Bone marrow (tissue), 2 donors: ENCODE measurements around the gene MIER1.
"Not testable (repeated sequence)": the region's sequence is repeated elsewhere in the genome, so short reads cannot be mapped to it uniquely, and the experiment has no call there.

Source experiments
- DNase-seq, 2 donors: peaks; one replicate each; lab custom pipeline; 2025; lab: John Stamatoyannopoulos, UW

MIER1 gene

DNA sequence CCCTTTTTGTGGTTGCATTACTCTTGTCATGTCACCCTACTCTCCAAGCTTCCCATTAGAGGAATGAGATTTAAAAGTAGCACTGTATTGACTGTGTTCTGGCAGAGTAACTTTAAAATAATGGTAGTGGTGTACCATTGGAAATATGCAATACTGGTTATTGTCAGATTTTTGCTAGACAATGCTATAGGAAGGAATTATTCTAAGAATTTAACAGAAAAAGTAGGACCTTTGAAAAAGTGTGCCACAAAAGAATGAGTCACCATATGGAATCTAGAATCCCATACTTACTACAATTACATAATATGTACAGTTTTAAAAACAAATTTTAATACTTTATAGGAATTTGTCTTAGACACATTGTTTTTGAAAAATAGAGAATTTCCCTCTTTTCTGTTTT lies 13.8 kb downstream of the MIER1 start:
- peak in 1 of 2 donors; percentile 11 for DNase-seq

DNA sequence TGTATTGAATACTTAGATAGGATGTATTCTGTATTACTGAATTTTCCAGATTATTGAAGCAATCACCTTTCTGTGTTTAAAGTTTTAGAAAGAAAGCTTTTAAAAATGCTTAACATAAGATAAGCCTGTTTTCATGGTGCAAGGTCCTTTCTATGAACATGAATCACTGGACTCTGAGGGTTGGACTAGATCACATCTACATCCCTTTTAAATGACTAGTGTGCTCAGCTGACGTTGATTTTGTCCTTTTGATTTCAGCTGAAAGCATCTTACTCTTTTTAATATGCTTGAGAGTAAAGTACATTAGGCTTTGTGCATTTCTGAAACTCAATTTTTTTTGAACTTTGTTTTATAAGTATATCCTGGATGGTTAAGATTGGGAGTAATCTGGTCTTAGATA lies 16.2 kb downstream of the MIER1 start:
- no peak for DNase-seq

GRCh38 chr1:66943361-66943969 lies 18.7 kb downstream of the MIER1 start:
- no peak for DNase-seq

DNA sequence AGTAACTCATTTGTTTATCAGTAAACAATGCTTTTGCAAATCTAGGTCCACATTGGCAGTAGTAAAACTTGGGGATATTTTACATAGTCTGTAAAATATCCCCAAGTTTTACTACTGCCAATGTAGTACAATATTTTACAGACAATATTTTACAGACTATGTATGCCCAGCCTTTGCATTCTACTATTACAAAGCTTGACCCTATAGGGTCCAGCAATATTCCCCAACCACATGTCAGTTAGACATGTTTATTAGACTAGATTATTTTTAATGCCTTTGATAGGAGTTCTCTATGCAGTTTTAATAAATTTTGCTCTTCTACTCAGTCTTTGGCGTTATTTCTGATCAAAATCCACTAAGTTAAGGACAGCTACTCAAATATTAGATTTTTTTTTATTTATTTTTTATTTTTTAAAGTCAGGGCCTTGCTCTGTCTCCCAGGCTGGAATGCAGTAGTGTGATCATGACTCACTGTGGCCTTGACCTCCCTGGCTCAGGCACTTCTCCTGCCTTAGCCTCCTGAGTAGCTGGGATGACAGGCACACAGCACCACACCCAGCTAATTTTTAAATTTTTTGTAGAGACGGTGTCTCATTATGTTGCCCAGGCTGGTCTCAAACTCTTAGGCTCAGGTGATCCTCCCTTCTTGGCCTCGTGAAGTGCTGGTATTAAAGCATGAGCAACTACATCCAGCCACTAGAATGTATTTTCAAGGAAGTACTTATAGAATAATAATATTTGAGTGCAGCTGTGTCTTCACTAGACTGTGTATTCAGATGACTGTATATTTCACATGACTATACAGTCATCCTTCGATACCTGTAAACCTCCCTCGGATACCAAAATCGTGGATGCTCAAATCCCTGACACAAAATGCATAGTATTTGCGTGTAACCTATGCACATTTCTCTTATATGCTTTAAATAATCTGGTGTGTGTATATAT lies 19.8 kb downstream of the MIER1 start:
- DNase-seq: no peak

DNA sequence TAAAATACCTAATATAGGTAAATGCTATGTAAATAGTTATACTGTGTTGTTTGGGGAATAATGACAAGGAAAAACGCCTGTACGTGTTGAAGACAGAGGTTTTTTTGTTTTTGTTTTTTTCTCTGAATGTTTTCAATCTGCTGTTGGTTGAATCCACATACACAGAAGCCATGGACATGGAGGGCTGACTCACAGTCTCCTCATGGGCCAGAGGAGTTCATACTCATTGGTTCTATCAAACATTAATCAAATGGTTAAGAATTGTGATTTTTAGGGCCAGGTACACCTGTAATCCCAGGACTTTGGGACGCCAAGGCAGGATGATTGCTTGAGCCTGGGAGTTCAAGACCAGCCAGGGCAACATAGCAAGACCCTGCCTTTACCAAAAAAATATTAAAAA lies 20.5 kb downstream of the MIER1 start:
- DNase-seq: no peak

- DNase-seq: no peak
Observed at GRCh38 chr1:66947267-66947666, 22.5 kb downstream of the MIER1 start.

DNA sequence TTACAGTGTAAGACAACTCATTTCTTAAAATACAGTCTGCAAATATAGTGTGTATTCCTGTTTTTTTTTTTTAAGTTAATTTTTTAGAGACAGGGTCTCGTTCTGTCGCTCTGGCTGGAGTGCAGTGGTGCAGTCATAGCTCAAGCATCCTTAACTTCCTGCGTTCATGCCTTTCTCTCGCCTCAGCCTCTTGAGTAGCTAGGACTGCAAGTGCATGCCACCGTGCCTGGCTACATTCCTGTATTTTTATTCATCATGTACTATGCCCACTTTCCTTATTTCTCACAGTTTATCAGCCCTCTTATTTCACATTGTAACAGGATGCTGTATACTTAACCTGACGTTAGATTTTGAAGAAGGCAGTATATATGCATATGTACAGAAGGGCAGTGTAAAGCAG lies 26.7 kb downstream of the MIER1 start:
- DNase-seq: no peak

GRCh38 chr1:66954208-66954607 lies 29.4 kb downstream of the MIER1 start:
- no peak for DNase-seq

DNA sequence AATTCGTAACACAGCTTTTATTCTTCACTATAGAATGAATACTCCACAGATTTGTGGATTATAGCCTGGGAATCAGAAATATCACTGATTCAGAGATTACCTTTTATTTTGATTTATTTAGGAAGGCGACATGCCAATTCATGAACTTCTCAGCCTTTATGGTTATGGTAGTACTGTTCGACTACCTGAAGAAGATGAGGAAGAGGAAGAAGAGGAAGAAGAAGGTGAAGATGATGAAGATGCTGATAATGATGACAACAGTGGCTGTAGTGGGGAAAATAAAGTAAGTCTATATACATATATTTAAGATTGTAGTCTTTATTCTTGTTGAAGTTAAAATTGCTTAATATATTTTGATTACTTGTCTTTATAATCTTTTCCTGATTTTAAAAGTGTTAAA lies 33.1 kb downstream of the MIER1 start:
- DNase-seq: no peak

GRCh38 chr1:66966188-66966873 lies 41.5 kb downstream of the MIER1 start:
- not testable (repeated sequence) for DNase-seq

- no peak for DNase-seq
Observed at GRCh38 chr1:66968574-66968973, 43.8 kb downstream of the MIER1 start.

GRCh38 chr1:66978201-66978600 lies 53.4 kb downstream of the MIER1 start:
- DNase-seq: no peak

- DNase-seq: not testable (repeated sequence)
Observed at GRCh38 chr1:66979621-66980020, 54.8 kb downstream of the MIER1 start.

DNA sequence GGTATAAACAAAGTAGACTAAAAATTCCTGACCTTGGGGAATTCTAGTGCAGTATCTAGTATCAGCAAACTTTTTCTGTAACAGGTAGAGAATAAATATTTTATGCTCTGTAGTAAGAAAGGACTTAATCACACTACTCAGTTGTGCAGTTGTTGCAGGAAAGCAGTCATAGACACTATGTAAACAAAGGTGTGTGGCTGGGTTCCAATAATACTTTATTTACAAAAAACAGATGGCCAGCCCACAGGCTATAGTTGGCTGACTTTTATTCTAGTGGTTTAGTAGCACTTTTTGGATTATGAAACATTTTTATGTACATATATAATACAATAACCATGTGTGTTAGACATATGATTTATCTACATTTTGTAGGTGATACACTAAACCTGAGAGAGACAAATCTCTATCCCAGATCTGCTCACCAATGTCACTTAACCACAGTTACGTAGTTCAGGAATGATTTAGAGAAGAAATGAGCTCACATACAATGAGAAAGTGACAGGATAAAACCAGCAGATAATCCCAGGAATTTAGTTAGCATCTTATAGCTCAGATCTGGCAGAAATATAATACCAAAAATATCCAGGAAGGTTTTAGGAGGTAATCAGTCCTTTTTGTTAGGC lies 56.1 kb downstream of the MIER1 start:
- DNase-seq: no peak

DNA sequence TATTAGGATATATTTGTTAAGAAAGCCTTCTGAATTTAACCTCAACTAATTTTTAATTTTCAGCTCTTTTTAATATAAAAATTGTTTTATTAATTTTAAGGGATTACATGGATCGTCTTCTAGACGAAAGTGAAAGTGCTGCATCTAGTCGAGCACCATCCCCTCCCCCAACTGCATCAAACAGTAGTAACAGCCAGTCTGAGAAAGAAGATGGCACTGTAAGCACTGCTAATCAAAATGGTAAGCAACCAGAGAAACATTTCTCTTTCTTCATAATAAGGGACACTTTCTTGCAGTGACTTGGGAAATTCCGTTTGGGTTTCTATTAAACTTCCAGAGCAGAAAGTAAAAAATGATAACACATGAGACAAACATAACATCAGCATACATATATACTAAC lies 56.9 kb downstream of the MIER1 start:
- DNase-seq: peak in 1 of 2 donors; percentile 62

DNA sequence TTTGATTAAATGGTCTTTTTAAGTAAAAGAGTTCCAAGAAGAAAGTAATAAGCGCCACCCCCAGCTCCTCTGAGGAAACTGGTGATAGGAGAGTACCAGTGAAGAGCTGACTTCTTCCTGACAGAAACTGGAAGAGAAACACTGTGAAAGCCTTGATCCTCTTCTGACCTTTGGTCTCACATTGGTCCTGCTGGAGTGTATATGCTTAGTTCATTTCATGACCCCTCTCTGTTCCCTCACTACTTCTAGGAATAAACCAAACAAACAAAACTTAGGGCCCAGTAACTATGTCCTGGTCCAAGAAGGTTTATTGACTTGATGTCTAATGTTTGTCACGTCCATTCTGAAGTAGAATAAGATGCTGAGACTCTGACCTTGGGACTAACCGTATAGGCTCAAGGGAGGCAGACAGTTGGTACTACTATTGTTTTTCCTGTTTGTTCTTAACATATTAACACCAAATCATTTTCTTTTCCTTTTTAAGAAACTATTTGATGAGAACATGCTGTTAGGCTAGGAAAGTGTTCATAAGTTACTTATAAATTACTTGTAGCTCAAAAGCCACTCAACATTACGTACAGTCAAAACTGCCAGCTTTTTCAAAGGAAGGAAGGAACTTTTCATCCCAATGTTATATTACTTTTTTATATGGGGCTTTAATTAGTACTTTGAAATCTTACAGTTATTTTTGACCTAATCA lies 57.9 kb downstream of the MIER1 start:
- no peak for DNase-seq

- no peak for DNase-seq
Observed at GRCh38 chr1:66984491-66984890, 59.7 kb downstream of the MIER1 start.

GRCh38 chr1:66985835-66986234 lies 61.0 kb downstream of the MIER1 start:
- DNase-seq: no peak

GRCh38 chr1:66993076-66993475 lies 68.3 kb downstream of the MIER1 start:
- no peak for DNase-seq

DNA sequence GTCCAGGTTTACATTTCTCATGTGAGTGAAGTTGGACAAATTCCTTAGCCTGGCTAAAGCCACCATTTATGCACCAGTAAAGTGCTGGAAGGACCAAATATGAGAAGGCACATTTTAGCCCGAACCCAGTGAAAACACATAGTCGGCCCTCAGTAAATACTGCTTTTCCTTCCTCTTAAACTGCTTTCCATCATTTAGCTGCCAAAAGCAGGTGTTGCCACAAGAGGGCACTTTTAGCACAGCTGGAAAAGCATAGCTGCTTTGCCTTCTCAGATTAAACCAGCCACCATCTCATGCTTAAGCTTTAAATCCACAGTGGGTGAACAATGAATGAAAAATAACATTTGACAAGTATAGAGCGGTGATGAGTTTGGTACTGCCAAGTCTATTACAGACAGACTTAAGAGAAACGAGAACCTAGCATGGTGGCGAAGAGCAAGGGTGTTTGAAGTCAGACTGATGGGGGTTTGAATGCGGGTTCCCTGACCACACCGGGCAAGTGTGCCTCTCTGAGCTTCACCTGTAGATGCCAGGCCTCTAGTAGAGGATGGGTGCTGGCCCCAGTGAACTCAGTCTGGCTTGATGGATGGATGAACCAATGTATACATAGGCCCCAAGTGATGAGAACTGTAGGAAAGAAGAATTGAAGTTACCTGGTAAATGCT lies 71.4 kb downstream of the MIER1 start:
- DNase-seq: peak; percentile 5 to 81

GRCh38 chr1:66998972-66999371 lies 74.2 kb downstream of the MIER1 start:
- no peak for DNase-seq
